ENCODE data around the gene AIF1L.

Gene AIF1L

DNA sequence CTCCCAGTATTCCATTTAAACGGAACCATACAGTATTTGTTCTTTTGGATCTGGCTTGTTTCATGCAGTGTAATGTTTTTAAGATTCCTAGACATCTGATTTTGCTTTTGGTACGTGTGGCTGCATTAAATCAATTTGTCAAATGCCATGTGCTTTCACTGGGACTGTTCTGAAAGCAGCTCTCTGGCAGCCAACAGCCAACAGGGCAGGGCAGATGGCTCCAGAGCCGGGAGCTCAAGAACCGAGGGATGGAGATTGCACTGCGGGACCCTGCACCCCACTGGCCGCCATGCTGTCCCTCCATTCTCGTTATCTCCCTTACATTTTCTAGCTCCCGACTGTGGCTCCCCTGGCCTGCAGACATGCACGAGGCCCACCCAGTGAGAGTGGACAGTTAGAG, 33.4 kb upstream of the AIF1L start:
- Histone ChIP-seq H3K9me3 (ENCODE audit: severe bottlenecking) (no peaks in the 10 kb centered on the region), H3K4me3 (ENCODE audit: low read depth, low read length) (no peak overlapping the region), H3K27ac (no peak overlapping the region), H3K36me3 (no peaks in the 10 kb centered on the region), H3K27me3 (ENCODE audit: insufficient read depth, low read depth, severe bottlenecking) (no peaks in the 10 kb centered on the region)
- DNase-seq: no peak
- TF ChIP-seq, protein P1, sequence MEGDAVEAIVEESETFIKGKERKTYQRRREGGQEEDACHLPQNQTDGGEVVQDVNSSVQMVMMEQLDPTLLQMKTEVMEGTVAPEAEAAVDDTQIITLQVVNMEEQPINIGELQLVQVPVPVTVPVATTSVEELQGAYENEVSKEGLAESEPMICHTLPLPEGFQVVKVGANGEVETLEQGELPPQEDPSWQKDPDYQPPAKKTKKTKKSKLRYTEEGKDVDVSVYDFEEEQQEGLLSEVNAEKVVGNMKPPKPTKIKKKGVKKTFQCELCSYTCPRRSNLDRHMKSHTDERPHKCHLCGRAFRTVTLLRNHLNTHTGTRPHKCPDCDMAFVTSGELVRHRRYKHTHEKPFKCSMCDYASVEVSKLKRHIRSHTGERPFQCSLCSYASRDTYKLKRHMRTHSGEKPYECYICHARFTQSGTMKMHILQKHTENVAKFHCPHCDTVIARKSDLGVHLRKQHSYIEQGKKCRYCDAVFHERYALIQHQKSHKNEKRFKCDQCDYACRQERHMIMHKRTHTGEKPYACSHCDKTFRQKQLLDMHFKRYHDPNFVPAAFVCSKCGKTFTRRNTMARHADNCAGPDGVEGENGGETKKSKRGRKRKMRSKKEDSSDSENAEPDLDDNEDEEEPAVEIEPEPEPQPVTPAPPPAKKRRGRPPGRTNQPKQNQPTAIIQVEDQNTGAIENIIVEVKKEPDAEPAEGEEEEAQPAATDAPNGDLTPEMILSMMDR (IDR thresholded peaks at IDR 0.05; ENCODE audit: low read depth, low read length): no peak

DNA sequence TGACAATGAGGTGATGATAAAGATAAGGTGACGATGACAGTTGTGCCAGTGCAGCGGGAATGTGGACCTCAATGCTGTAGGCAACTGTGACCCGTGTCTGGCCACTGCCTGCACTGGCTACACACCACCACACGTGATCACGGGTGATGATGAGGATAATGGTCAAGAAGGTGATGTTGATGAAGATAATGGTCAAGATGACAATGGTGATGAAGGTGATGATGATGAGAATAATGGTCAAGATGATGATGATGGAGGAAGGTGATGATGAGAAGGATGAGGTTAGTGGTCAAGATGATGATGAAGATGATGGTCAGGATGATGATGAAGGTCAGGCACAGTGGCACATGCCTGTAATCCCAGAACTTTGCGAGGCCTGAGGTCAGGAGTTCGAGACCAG, 30.7 kb upstream of the AIF1L start:
- Histone ChIP-seq H3K27me3 (ENCODE audit: insufficient read depth, low read depth, severe bottlenecking) (no peaks in the 10 kb centered on the region), H3K27ac (no peak overlapping the region), H3K36me3 (no peaks in the 10 kb centered on the region), H3K4me3 (ENCODE audit: low read depth, low read length) (no peak overlapping the region), H3K9me3 (ENCODE audit: severe bottlenecking) (no peaks in the 10 kb centered on the region)
- TF ChIP-seq, protein P1 (IDR thresholded peaks at IDR 0.05; ENCODE audit: low read depth, low read length): no peak
- no peak for DNase-seq

DNA sequence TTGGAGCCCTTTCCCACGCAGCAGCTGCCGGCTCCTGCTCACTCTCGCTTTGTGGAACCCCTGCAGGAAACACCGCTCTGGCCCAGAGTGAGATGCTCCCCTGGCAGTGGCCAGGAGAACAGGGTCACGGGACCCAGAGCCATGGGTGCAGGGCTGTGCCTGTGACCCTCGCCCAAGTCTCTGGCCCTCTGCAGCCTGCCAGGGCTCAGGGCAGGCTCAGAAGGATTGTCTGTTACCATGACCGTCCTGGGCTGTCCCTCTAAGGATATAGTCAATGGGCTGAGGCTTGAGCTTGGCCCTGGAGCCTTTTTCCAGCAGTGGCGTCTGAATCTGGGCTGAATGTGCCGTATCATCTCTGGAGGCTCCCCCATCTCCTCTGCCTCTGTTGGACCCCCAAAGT, 28.7 kb upstream of the AIF1L start:
- no peaks in the 10 kb centered on the region for H3K27me3 ChIP-seq (ENCODE audit: insufficient read depth, low read depth, severe bottlenecking)

DNA sequence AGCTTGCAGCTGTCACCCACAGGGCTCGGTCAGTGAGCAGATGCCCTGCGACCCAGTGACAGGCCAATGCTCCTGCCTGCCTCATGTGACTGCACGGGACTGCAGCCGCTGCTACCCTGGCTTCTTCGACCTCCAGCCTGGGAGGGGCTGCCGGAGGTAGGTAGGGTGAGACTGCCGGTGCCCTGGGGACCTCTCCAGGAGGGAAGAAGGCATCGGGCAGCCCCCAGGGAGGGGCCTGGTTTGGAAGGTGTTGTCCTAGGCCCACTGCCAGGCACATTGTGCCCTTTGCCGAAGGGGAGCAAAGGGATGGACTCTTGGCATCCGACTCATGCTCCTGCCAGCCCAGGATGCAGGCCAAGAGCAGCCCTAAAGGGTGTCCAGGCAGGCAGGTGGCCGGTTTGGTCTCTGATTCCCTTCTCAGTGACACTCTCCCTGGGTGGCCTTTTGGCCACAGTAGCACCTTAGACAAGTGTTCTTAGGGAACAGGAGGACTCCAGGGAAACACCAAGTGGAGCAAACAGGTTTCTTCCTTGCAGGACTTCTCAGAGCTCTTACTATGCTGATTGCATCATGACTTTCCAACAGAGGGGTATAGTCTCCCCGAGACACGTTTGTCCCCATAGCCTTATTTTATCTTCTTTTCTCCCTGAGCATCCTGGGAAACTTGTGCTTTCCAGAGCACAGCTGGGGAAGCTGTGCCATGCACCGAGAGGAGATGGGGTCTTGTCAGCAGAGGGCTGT, 28.1 kb upstream of the AIF1L start:
- H3K4me3 ChIP-seq (ENCODE audit: low read depth, low read length): no peak overlapping the region
- no peaks in the 10 kb centered on the region for H3K36me3 ChIP-seq
- H3K9me3 ChIP-seq (ENCODE audit: severe bottlenecking): no peaks in the 10 kb centered on the region
- TF ChIP-seq, protein P1 (IDR thresholded peaks at IDR 0.05; ENCODE audit: low read depth, low read length): no peak
- no peak for DNase-seq
- no peak overlapping the region for H3K27ac ChIP-seq
- H3K27me3 ChIP-seq (ENCODE audit: insufficient read depth, low read depth, severe bottlenecking): no peaks in the 10 kb centered on the region

More for the DNA sequence above, 28.7 kb upstream of the AIF1L start:
- no peaks in the 10 kb centered on the region for H3K9me3 ChIP-seq (ENCODE audit: severe bottlenecking)
- no peaks in the 10 kb centered on the region for H3K36me3 ChIP-seq
- no peak overlapping the region for H3K4me3 ChIP-seq (ENCODE audit: low read depth, low read length)
- no peak overlapping the region for H3K27ac ChIP-seq
- DNase-seq: no peak
- TF ChIP-seq, protein P1 (IDR thresholded peaks at IDR 0.05; ENCODE audit: low read depth, low read length): no peak

DNA sequence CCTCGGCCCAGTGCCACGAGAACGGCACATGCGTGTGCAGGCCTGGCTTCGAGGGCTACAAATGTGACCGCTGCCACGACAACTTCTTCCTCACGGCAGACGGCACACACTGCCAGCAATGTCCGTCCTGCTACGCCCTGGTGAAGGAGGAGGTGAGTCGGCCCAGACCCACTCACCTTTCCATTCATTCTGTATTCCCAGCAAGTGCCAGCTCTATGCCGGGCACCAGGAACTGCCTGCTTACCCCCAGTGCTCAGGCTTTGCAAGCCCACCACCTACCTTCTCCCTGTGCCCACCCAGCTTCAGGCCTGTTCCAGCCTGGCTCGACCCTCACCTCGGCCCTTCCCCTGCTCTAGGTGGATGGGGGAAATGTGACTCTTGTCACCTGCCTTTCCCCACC, 26.6 kb upstream of the AIF1L start:
- H3K9me3 ChIP-seq (ENCODE audit: severe bottlenecking): no peaks in the 10 kb centered on the region
- TF ChIP-seq, protein P1 (IDR thresholded peaks at IDR 0.05; ENCODE audit: low read depth, low read length): no peak
- no peak overlapping the region for H3K4me3 ChIP-seq (ENCODE audit: low read depth, low read length)
- no peak overlapping the region for H3K27ac ChIP-seq
- no peaks in the 10 kb centered on the region for H3K36me3 ChIP-seq
- no peak for DNase-seq
- no peaks in the 10 kb centered on the region for H3K27me3 ChIP-seq (ENCODE audit: insufficient read depth, low read depth, severe bottlenecking)
